Measurements from ENCODE around the gene KRTAP10-10.

GRCh38 chr21:44615911-44616590 lies 21.1 kb upstream of the KRTAP10-10 start:
- TF ChIP-seq GATA3 (IDR thresholded peaks at IDR 0.05; ENCODE audit: low read depth, low read length) (no peak), GATA2 (IDR thresholded peaks at IDR 0.05; ENCODE audit: low read depth, low read length) (no peak)

Measured in SH-SY5Y (cell line).